ENCODE data around the gene CFH.

DNA sequence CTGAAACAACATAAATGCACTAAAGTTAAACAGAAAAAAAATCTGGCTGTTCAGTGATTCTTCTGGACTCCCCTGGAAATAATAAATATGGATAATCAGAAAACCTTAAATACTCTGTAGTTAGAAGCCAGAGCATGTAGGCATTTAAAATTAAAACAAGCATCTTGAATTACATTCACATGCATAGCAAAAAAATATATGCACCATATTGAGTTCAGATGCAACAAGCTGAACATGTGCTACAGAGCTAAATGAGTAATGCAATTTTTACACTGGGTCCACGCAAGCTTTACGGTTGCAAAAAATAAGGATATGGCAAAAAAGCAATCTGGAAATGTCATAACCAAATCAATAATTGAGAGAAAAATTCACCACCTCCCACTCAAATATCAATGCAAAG, 32.1 kb upstream of the CFH start:
- TF ChIP-seq POLR2AphosphoS5 (IDR thresholded peaks at IDR 0.05) (no peak), POLR2A (IDR thresholded peaks at IDR 0.05) (no peak)
- TF ChIP-seq, protein P1, sequence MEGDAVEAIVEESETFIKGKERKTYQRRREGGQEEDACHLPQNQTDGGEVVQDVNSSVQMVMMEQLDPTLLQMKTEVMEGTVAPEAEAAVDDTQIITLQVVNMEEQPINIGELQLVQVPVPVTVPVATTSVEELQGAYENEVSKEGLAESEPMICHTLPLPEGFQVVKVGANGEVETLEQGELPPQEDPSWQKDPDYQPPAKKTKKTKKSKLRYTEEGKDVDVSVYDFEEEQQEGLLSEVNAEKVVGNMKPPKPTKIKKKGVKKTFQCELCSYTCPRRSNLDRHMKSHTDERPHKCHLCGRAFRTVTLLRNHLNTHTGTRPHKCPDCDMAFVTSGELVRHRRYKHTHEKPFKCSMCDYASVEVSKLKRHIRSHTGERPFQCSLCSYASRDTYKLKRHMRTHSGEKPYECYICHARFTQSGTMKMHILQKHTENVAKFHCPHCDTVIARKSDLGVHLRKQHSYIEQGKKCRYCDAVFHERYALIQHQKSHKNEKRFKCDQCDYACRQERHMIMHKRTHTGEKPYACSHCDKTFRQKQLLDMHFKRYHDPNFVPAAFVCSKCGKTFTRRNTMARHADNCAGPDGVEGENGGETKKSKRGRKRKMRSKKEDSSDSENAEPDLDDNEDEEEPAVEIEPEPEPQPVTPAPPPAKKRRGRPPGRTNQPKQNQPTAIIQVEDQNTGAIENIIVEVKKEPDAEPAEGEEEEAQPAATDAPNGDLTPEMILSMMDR (IDR thresholded peaks at IDR 0.05), result no peak

Measured in upper lobe of left lung (tissue), 4 donors.